Ovary (tissue), 3 donors: ENCODE results near the gene WDR41.

Experiments
- EP300 ChIP-seq: sonication (generic); formaldehyde crosslinking; IDR thresholded peaks from one replicate; pipeline ENCODE4 v1.6.1; 2017; ENCODE audit warnings: antibody characterized with exemption
- TF ChIP-seq, protein P1 (sequence below), 3 donors: fragments of 450-650 bp in 2 of 3; fragments of 200-600 bp in 1 of 3; IDR thresholded peaks; one replicate each; pipeline versions ENCODE4 v1.5.1 to v1.8.0; 2016 to 2022; ENCODE audit warnings: antibody characterized with exemption in 3 of 3, mild to moderate bottlenecking in 1 of 3
- donor health status: DM: no; HTN: no; CAD: no.

- no peak for TF ChIP-seq EP300
- TF ChIP-seq, protein P1, sequence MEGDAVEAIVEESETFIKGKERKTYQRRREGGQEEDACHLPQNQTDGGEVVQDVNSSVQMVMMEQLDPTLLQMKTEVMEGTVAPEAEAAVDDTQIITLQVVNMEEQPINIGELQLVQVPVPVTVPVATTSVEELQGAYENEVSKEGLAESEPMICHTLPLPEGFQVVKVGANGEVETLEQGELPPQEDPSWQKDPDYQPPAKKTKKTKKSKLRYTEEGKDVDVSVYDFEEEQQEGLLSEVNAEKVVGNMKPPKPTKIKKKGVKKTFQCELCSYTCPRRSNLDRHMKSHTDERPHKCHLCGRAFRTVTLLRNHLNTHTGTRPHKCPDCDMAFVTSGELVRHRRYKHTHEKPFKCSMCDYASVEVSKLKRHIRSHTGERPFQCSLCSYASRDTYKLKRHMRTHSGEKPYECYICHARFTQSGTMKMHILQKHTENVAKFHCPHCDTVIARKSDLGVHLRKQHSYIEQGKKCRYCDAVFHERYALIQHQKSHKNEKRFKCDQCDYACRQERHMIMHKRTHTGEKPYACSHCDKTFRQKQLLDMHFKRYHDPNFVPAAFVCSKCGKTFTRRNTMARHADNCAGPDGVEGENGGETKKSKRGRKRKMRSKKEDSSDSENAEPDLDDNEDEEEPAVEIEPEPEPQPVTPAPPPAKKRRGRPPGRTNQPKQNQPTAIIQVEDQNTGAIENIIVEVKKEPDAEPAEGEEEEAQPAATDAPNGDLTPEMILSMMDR (IDR thresholded peaks at IDR 0.05): no peak
These were observed 102.4 kb downstream of the WDR41 start for GRCh38 chr5:77389746-77390145.
